Liver (tissue), 9 donors: Measurements from ENCODE around the gene TNFAIP8. TPM values are rescaled to one million over a fixed set of nuclear protein-coding genes. Genes with fewer than 3 reads are reported as not detected.

ENCODE experiments used
- DNase-seq: peaks from one replicate; pipeline ENCODE4 v3.0.0-alpha.2; 2017; ENCODE audit warnings: low spot score
- H3K27ac ChIP-seq, 2 donors: one replicate each; pipeline ENCODE4 v1.7.0; 2013; ENCODE audit warnings: inconsistent platforms in 2 of 2, low read length in 2 of 2, control low read depth in 1 of 2, low read depth in 1 of 2, mild to moderate bottlenecking in 1 of 2
- H3K27me3 ChIP-seq, 4 donors: one replicate each; pipeline versions ENCODE4 v1.6.1 to v1.7.0; 2013; ENCODE audit warnings: low read length in 3 of 4, inconsistent platforms in 1 of 4, mild to moderate bottlenecking in 1 of 4, moderate library complexity in 1 of 4; ENCODE audit not compliant: control insufficient read depth in 4 of 4, insufficient read depth in 4 of 4
- H3K36me3 ChIP-seq, 4 donors: one replicate each; pipeline versions ENCODE4 v1.6.1 to v1.7.0; 2013; ENCODE audit warnings: low read length in 3 of 4, mild to moderate bottlenecking in 3 of 4, low read depth in 1 of 4, moderate library complexity in 1 of 4; ENCODE audit not compliant: control insufficient read depth in 4 of 4, insufficient read depth in 3 of 4
- H3K4me1 ChIP-seq, 4 donors: one replicate each; pipeline versions ENCODE4 v1.6.1 to v1.7.0; 2013; ENCODE audit warnings: low read length in 3 of 4, mild to moderate bottlenecking in 3 of 4, moderate library complexity in 1 of 4; ENCODE audit not compliant: control insufficient read depth in 4 of 4, insufficient read depth in 4 of 4
- H3K4me3 ChIP-seq, 3 donors: one replicate each; pipeline versions ENCODE4 v1.6.1 to v1.7.0; 2013; ENCODE audit warnings: low read length in 3 of 3, control low read depth in 1 of 3, low read depth in 1 of 3, mild to moderate bottlenecking in 1 of 3
- H3K9ac ChIP-seq, 2 donors: one replicate each; pipeline ENCODE4 v1.7.0; 2013; ENCODE audit warnings: low read length in 2 of 2, mild to moderate bottlenecking in 2 of 2, moderate library complexity in 2 of 2, control low read depth in 1 of 2, low read depth in 1 of 2
- H3K9me3 ChIP-seq, 4 donors: one replicate each; pipeline versions ENCODE4 v1.6.1 to v1.7.0; 2013; ENCODE audit warnings: low read length in 3 of 4; ENCODE audit not compliant: control insufficient read depth in 4 of 4
- ATF3 ChIP-seq: IDR thresholded peaks from 2 replicates; pipeline ENCODE4 v1.6.1; 2016; ENCODE audit warnings: antibody characterized with exemption
- CTCF ChIP-seq: fragments of 150-350 bp; IDR thresholded peaks from 2 replicates; pipeline ENCODE4 v1.5.1; 2017; ENCODE audit warnings: improper control_type of control experiment, low read depth, low read length; ENCODE audit not compliant: missing input control
- EGR1 ChIP-seq, 2 donors: IDR thresholded peaks; 2 replicates each; pipeline ENCODE4 v1.6.1; 2016 to 2018; ENCODE audit warnings: antibody characterized with exemption in 2 of 2, low read depth in 2 of 2
- FOXA1 ChIP-seq: IDR thresholded peaks from 2 replicates; pipeline ENCODE4 v1.6.1; 2016; ENCODE audit warnings: antibody characterized with exemption
- FOXA2 ChIP-seq: IDR thresholded peaks from 2 replicates; pipeline ENCODE4 v1.6.1; 2016; ENCODE audit warnings: antibody characterized with exemption
- GABPA ChIP-seq, 2 donors: IDR thresholded peaks in 1 of 2; conservative IDR thresholded peaks in 1 of 2; 2 replicates each; pipeline ENCODE4 v1.6.1; 2016; ENCODE audit warnings: antibody characterized with exemption in 2 of 2, mild to moderate bottlenecking in 1 of 2, moderate library complexity in 1 of 2
- HNF4A ChIP-seq, 2 donors: conservative IDR thresholded peaks; 2 replicates each; pipeline ENCODE4 v1.6.1; 2016; ENCODE audit warnings: antibody characterized with exemption in 2 of 2, mild to moderate bottlenecking in 2 of 2
- HNF4G ChIP-seq: IDR thresholded peaks from 2 replicates; pipeline ENCODE4 v1.6.1; 2016; ENCODE audit warnings: antibody characterized with exemption
- JUND ChIP-seq, 2 donors: IDR thresholded peaks; 2 replicates each; pipeline ENCODE4 v1.6.1; 2016; ENCODE audit warnings: antibody characterized with exemption in 2 of 2
- MAX ChIP-seq: IDR thresholded peaks from 2 replicates; pipeline ENCODE4 v1.6.1; 2016; ENCODE audit warnings: antibody characterized with exemption
- RAD21 ChIP-seq, 2 donors: IDR thresholded peaks; 2 replicates each; pipeline ENCODE4 v1.6.1; 2016; ENCODE audit warnings: antibody characterized with exemption in 2 of 2, mild to moderate bottlenecking in 2 of 2
- REST ChIP-seq: IDR thresholded peaks from 2 replicates; pipeline ENCODE4 v1.6.1; 2016; ENCODE audit warnings: antibody characterized with exemption, mild to moderate bottlenecking
- RXRA ChIP-seq, 2 donors: IDR thresholded peaks; 2 replicates each; pipeline ENCODE4 v1.6.1; 2017 to 2018; ENCODE audit warnings: antibody characterized with exemption in 2 of 2, mild to moderate bottlenecking in 1 of 2
- SP1 ChIP-seq: IDR thresholded peaks from 2 replicates; pipeline ENCODE4 v1.6.1; 2018; ENCODE audit warnings: antibody characterized with exemption, mild to moderate bottlenecking
- TAF1 ChIP-seq: conservative IDR thresholded peaks from 2 replicates; pipeline ENCODE4 v1.6.1; 2016; ENCODE audit warnings: antibody characterized with exemption, mild to moderate bottlenecking
- YY1 ChIP-seq: IDR thresholded peaks from 2 replicates; pipeline ENCODE4 v1.6.1; 2016; ENCODE audit warnings: antibody characterized with exemption, mild to moderate bottlenecking
- ZBTB33 ChIP-seq: IDR thresholded peaks from 2 replicates; pipeline ENCODE4 v1.6.1; 2016; ENCODE audit warnings: antibody characterized with exemption
- WGBS: extraction: QIAGEN DNeasy Blood & Tissue Kit; methylation state at CpG from one replicate; pipeline ENCODE4 v1.1.7; 2013; 5-methylcytosine and 5-hydroxymethylcytosine counted together
- polyA plus RNA-seq, 2 donors: library from polyadenylated mRNA; stranded (reverse) in 1 of 2; unstranded in 1 of 2; fragments of 200-250 nt in 1 of 2; fragments of >200 nt in 1 of 2; fragmentation: Nextera tagmentation in 1 of 2; extraction: Ambion mirVana in 1 of 2; gene quantifications; one replicate each; pipeline versions ENCODE4 v1.2.1 to v1.2.3, GENCODE V29; 2013 to 2015
- total RNA-seq, 2 donors: library from RNA; depleted of rRNA; stranded (reverse); fragments of >200 nt; gene quantifications; one replicate each; pipeline ENCODE4 v1.2.3, GENCODE V29; 2014
- donor health status: healthy.
- donor health status: healthy.
- donor health status: healthy.
- donor health status: healthy.
- donor health status: healthy.

The TNFAIP8 gene
- total and polyA plus RNA-seq, 4 donors, result 2.6 to 28.6 (median 4.4) TPM

GRCh38 chr5:119341452-119342349 is 14.1 kb upstream of the TNFAIP8 start:
- 82% methylated on average over 6 of the region's 6 CpGs for WGBS

More at GRCh38 chr5:119341452-119342349, 14.1 kb upstream of the TNFAIP8 start:
- Histone ChIP-seq H3K9me3 (no peaks in the 10 kb centered on the region), H3K4me3 (no peak overlapping the region), H3K27me3 (no peaks in the 10 kb centered on the region), H3K36me3 (no peaks in the 10 kb centered on the region), H3K4me1 (peaks cover 0 to 2% (median 0%) of the 10 kb centered on the region in 4 donors), H3K27ac (no peak overlapping the region), H3K9ac (no peak overlapping the region)
- TF ChIP-seq HNF4G (no peak), ATF3 (no peak), REST (no peak), ZBTB33 (no peak), YY1 (no peak), EGR1 (IDR thresholded peaks at IDR 0.05; ENCODE audit: low read depth in 2 of 2) (no peak), FOXA2 (no peak), FOXA1 (no peak), CTCF (no peak), RAD21 (IDR thresholded peaks at IDR 0.05) (no peak), RXRA (IDR thresholded peaks at IDR 0.05) (no peak), TAF1 (no peak), SP1 (no peak), HNF4A (conservative IDR thresholded peaks at IDR 0.05) (no peak), JUND (IDR thresholded peaks at IDR 0.05) (no peak), GABPA (IDR thresholded peaks at IDR 0.05 in 1 of 2, conservative IDR thresholded peaks at IDR 0.05 in 1 of 2) (no peak), MAX (no peak)
- DNase-seq, result no peak
